NT2/D1 (cell line): ENCODE measurements around the gene SERTAD1.

Experiments used
- YY1 ChIP-seq: IDR thresholded peaks from 2 replicates; pipeline ENCODE4 v1.6.1; 2011; ENCODE audit not compliant: insufficient read length, insufficient read depth
- ZNF274 ChIP-seq: IDR thresholded peaks from 2 replicates; pipeline ENCODE4 v1.6.1; 2011; ENCODE audit warnings: mild to moderate bottlenecking, low read depth, low read length

GRCh38 chr19:40381321-40381720, 44.5 kb downstream of the SERTAD1 start:
- TF ChIP-seq ZNF274 (no peak), YY1 (no peak)
